WERI-Rb-1 (cell line): Measurements from ENCODE around the gene FBXW7.

Experiments
- DNase-seq: peaks from one replicate; pipeline ENCODE4 v3.0.0-alpha.2; 2020
- H3K27ac ChIP-seq: fragments of 250-450 bp; sonication (Bioruptor Pico); 2 replicates; pipeline ENCODE4 v1.5.1; 2020; ENCODE audit warnings: mild to moderate bottlenecking, moderate library complexity
- H3K27me3 ChIP-seq: fragments of 250-450 bp; sonication (Bioruptor Pico); 2 replicates; pipeline ENCODE4 v1.5.1; 2021; ENCODE audit warnings: mild to moderate bottlenecking, low read depth, moderate library complexity; ENCODE audit not compliant: insufficient read depth, severe bottlenecking
- H3K36me3 ChIP-seq: fragments of 250-450 bp; sonication (Bioruptor Pico); 2 replicates; pipeline ENCODE4 v1.5.1; 2020; ENCODE audit warnings: mild to moderate bottlenecking, moderate library complexity
- H3K4me3 ChIP-seq: 2 replicates; pipeline ENCODE4 v1.5.1; 2011; ENCODE audit warnings: low read depth, mild to moderate bottlenecking, control low read depth, low read length
- H3K9me3 ChIP-seq: fragments of 250-450 bp; sonication (Bioruptor Pico); 2 replicates; pipeline ENCODE4 v1.5.1; 2021; ENCODE audit warnings: mild to moderate bottlenecking, moderate library complexity; ENCODE audit not compliant: severe bottlenecking
- TF ChIP-seq, protein P1 (sequence below): IDR thresholded peaks from 2 replicates; pipeline ENCODE4 v1.5.1; 2011; ENCODE audit warnings: low read depth, mild to moderate bottlenecking, control low read depth, inconsistent platforms, low read length

FBXW7 gene

DNA sequence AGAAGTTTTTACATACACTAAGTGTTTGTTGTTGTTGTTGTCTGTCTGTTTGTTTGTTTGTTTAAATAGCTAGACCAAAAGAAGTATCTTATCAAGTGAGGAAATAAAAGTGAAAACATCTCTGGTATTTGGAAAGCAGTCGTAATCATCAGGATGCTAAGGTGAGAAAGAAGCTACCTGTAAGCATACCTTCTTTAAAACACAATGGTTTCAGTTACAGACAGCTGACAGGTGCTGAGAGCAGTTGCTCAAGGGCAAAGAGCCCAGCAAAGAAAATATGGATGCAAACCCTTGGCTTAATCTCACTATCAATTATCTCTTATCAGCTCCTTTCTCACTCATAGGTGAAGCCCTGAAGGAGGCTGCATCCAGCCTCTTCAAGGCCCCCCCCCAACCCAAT lies 42.8 kb upstream of the FBXW7 start:
- no peak for DNase-seq
- no peaks in the 10 kb centered on the region for H3K9me3 ChIP-seq
- TF ChIP-seq, protein P1, sequence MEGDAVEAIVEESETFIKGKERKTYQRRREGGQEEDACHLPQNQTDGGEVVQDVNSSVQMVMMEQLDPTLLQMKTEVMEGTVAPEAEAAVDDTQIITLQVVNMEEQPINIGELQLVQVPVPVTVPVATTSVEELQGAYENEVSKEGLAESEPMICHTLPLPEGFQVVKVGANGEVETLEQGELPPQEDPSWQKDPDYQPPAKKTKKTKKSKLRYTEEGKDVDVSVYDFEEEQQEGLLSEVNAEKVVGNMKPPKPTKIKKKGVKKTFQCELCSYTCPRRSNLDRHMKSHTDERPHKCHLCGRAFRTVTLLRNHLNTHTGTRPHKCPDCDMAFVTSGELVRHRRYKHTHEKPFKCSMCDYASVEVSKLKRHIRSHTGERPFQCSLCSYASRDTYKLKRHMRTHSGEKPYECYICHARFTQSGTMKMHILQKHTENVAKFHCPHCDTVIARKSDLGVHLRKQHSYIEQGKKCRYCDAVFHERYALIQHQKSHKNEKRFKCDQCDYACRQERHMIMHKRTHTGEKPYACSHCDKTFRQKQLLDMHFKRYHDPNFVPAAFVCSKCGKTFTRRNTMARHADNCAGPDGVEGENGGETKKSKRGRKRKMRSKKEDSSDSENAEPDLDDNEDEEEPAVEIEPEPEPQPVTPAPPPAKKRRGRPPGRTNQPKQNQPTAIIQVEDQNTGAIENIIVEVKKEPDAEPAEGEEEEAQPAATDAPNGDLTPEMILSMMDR = no peak
- no peaks in the 10 kb centered on the region for H3K36me3 ChIP-seq
- no peak overlapping the region for H3K27ac ChIP-seq
- no peaks in the 10 kb centered on the region for H3K27me3 ChIP-seq
- H3K4me3 ChIP-seq = no peak overlapping the region

DNA sequence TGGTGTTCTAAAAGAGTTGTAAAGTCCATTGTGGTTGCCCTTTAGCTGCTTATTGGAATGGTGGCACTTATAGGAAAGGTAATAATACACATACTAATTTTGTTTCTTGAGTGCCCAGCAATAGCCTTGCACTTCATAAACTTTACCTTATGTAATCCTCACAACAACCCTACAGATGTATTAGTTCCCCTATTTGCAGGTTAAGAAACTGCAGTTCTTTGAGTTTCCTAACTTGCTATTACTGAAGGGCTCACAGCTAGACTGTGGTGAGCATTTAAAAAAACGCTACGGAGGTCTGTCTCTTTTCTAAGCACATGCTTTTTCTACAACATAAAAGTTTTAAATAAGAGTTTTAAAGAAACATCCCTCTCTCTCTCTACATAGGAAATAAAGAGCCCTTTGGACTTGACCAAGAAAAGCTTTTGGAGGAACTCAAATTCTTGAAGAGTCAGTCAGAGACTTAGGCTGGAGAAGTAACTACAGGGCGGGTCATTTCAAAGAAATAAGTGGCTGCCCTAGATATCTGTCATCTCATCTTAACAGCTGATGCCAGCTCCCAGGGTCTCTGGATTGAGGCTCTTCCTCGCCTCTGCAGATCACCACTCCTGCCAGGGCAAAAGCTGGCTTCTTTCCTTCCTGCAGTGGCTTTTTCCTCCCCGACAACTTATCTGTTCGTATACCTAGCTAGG lies 42.0 kb upstream of the FBXW7 start:
- TF ChIP-seq, protein P1 = no peak
- Histone ChIP-seq H3K9me3 (no peaks in the 10 kb centered on the region), H3K27me3 (no peaks in the 10 kb centered on the region), H3K27ac (no peak overlapping the region), H3K4me3 (no peak overlapping the region), H3K36me3 (no peaks in the 10 kb centered on the region)
- DNase-seq = no peak

DNA sequence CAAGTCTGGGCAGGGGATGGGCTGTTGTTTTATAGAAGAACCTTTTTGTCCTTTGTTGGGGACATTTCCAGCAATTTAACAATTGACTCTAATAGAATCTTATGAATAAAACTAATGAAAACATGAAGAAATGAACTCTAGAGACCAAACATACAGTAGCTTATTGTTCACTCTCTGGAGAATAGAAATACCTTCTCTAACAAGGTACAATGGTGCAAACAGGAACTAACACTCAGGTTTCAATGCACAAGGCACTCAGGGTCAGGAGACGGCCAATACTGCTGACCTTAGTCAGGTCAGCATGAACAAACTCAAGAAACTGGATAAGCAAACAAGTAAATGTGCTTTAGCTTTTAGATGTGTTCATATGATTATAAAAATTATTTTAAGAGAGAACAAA lies 39.6 kb upstream of the FBXW7 start:
- H3K9me3 ChIP-seq = no peaks in the 10 kb centered on the region
- no peak overlapping the region for H3K27ac ChIP-seq
- H3K36me3 ChIP-seq = no peaks in the 10 kb centered on the region
- H3K4me3 ChIP-seq = no peak overlapping the region
- TF ChIP-seq, protein P1 = no peak
- H3K27me3 ChIP-seq = no peaks in the 10 kb centered on the region
- DNase-seq = no peak

DNA sequence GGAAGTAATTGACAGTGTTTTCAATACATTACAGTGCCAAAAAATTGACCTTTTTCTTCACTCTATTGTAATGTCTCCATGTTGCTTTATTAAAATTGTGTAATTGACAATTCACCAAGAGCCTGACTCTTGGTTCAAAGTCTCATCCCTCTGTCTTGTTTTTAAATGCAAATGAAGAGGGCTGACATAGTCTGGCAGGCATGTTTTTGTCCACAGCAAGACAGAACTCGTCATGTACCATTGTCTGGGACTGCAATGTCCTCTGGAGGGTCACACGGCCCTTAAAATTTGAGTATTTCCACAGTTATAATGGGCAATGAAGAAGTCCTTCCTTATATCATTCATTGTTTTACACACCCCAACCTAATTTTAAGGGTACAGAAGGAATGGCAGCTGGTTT lies 38.0 kb upstream of the FBXW7 start:
- no peaks in the 10 kb centered on the region for H3K9me3 ChIP-seq
- H3K36me3 ChIP-seq = no peaks in the 10 kb centered on the region
- TF ChIP-seq, protein P1 = no peak
- no peak overlapping the region for H3K27ac ChIP-seq
- DNase-seq = no peak
- no peak overlapping the region for H3K4me3 ChIP-seq
- H3K27me3 ChIP-seq = no peaks in the 10 kb centered on the region

DNA sequence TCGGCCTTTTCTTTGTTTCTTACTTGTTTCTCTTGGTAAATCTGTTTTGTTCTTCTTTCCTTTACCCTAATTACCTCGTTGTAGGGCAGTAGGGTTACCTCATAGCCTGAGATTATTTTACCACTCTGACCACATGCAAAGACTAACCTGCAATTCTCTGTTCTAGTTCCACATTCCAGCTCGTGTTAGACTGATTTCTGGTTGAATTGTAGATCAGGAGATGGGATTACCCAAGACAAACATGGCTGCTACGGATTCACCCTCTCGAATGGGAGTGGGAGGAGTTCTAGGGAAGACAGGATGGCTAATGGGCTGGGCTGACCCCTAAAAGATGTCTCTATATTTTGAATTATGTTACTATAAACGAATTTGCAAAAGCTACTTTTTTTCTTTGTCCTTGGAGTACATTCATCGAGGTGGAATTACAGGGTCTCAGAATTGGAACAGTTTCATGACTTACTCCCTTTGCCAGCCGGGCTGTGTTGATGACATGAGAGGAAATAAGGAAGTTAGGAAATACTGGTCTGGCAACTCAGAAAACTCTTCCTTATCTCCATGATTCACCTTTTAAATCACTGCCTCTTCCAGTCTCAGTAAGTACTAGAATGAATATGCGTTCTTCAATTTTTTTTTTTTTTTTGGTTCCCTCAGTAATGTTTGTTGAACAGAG lies 36.7 kb upstream of the FBXW7 start:
- no peaks in the 10 kb centered on the region for H3K36me3 ChIP-seq
- no peaks in the 10 kb centered on the region for H3K9me3 ChIP-seq
- H3K27me3 ChIP-seq = no peaks in the 10 kb centered on the region
- TF ChIP-seq, protein P1 = no peak
- no peak overlapping the region for H3K4me3 ChIP-seq
- DNase-seq = no peak
- H3K27ac ChIP-seq = no peak overlapping the region
